Esophagus muscularis mucosa (tissue), 4 donors: Measurements from ENCODE around the gene TBATA. TPM values are rescaled to one million over a fixed set of nuclear protein-coding genes. Genes with fewer than 3 reads are reported as not detected.

Experiments
- DNase-seq: peaks from one replicate; pipeline ENCODE4 v3.0.0-alpha.2; 2017; ENCODE audit errors: extremely low spot score
- H3K27ac ChIP-seq, 4 donors: fragments of 200-600 bp; sonication (generic); replicated peaks in 1 of 4; 1 replicate in 3 of 4; 2 replicates in 1 of 4; pipeline ENCODE4 v1.5.1; 2016 to 2019; ENCODE audit warnings: mild to moderate bottlenecking in 1 of 4
- H3K27me3 ChIP-seq, 4 donors: fragments of 200-600 bp; sonication (generic); one replicate each; pipeline versions ENCODE4 v1.5.1 to v1.6.0; 2016 to 2019
- H3K36me3 ChIP-seq, 4 donors: fragments of 200-600 bp; sonication (generic); one replicate each; pipeline ENCODE4 v1.5.1; 2016 to 2019
- H3K4me1 ChIP-seq, 4 donors: fragments of 200-600 bp; sonication (generic); one replicate each; pipeline ENCODE4 v1.5.1; 2016 to 2019
- H3K4me3 ChIP-seq, 4 donors: fragments of 200-600 bp; sonication (generic); 1 replicate in 2 of 4; 2 replicates in 2 of 4; pipeline ENCODE4 v1.5.1; 2016 to 2019; ENCODE audit warnings: mild to moderate bottlenecking in 4 of 4, moderate library complexity in 1 of 4
- H3K9me3 ChIP-seq, 4 donors: fragments of 200-600 bp; sonication (generic); 1 replicate in 3 of 4; 2 replicates in 1 of 4; pipeline ENCODE4 v1.5.1; 2016 to 2019
- EP300 ChIP-seq: sonication (generic); formaldehyde crosslinking; IDR thresholded peaks from one replicate; pipeline ENCODE4 v1.6.1; 2017; ENCODE audit warnings: antibody characterized with exemption
- POLR2A ChIP-seq: fragments of 450-650 bp; IDR thresholded peaks from one replicate; pipeline ENCODE4 v1.6.1; 2017; ENCODE audit warnings: antibody characterized with exemption, moderate library complexity, mild to moderate bottlenecking, low read depth
- POLR2AphosphoS5 ChIP-seq, 2 donors: sonication (generic); formaldehyde crosslinking; IDR thresholded peaks; one replicate each; pipeline ENCODE4 v1.6.1; 2017; ENCODE audit warnings: antibody characterized with exemption in 2 of 2
- WGBS: methylation state at CpG from one replicate; pipeline ENCODE4 v1.1.5; 2018; 5-methylcytosine and 5-hydroxymethylcytosine counted together
- intact Hi-C: fragments of 100-400 bp; cut with DNase I; formaldehyde crosslinking; loops from one replicate; pipeline ENCODE4 v1.15.1; 2023
- total RNA-seq, 4 donors: library from RNA; depleted of rRNA; stranded (reverse); fragments of >200 nt; gene quantifications; one replicate each; pipeline versions ENCODE4 v1.1.0 to v1.2.1, GENCODE V29; 2016
- TF ChIP-seq, protein P1 (sequence below), 3 experiments: fragments of 200-600 bp in 2 of 3; fragments of 450-650 bp in 1 of 3; sonication (generic) in 2 of 3; IDR thresholded peaks; one replicate each; pipeline ENCODE4 v1.5.1; 2017 to 2019; ENCODE audit warnings: antibody characterized with exemption in 3 of 3, mild to moderate bottlenecking in 2 of 3, moderate library complexity in 1 of 3

Gene TBATA
- total RNA-seq, 4 donors from 2014 or later, result not detected

DNA sequence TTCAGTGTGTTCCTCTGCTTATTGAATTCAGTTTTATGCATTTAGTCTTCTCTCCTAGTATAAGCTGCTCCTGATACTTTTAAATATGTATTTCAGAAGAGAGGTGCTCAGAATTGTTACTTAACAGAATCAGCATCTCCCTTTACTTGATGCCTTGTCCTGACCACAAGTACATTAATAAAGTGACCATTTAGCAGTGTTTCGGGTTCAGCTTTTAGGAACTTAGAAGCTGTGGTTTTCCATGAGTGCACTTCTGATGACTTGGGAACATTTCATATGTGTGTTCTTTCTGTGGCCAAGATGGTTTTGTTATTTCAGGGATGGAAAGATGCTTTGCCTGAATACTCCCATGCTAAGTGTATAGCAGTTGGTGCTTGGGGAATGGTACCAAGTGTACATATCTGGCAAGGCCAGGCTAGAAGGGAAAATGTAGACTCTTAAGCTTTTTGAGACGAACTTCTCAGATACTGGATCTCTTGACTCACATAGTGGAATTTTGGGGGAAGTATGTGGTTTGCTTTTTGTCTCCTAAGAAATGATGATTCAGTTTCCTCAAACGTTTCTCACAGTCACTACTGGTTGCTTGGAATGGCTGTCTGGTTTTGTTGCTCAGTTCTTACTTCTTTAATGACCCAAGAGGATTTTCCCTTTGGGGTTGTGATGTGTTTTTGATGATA lies 47.8 kb upstream of the TBATA start:
- Histone ChIP-seq H3K36me3 (peaks cover 0 to 5% (median 2%) of the 10 kb centered on the region in 4 donors), H3K27me3 (no peaks in the 10 kb centered on the region), H3K4me1 (peaks cover 10 to 47% (median 19%) of the 10 kb centered on the region in 4 donors), H3K9me3 (no peaks in the 10 kb centered on the region), H3K27ac (no peak overlapping the region), H3K4me3 (no peak overlapping the region)
- TF ChIP-seq, protein P1, sequence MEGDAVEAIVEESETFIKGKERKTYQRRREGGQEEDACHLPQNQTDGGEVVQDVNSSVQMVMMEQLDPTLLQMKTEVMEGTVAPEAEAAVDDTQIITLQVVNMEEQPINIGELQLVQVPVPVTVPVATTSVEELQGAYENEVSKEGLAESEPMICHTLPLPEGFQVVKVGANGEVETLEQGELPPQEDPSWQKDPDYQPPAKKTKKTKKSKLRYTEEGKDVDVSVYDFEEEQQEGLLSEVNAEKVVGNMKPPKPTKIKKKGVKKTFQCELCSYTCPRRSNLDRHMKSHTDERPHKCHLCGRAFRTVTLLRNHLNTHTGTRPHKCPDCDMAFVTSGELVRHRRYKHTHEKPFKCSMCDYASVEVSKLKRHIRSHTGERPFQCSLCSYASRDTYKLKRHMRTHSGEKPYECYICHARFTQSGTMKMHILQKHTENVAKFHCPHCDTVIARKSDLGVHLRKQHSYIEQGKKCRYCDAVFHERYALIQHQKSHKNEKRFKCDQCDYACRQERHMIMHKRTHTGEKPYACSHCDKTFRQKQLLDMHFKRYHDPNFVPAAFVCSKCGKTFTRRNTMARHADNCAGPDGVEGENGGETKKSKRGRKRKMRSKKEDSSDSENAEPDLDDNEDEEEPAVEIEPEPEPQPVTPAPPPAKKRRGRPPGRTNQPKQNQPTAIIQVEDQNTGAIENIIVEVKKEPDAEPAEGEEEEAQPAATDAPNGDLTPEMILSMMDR (IDR thresholded peaks at IDR 0.05), result no peak
- TF ChIP-seq POLR2A, result no peak
- TF ChIP-seq POLR2AphosphoS5 (IDR thresholded peaks at IDR 0.05), result no peak
- TF ChIP-seq EP300, result no peak
- 39% methylated on average over 3 of the region's 3 CpGs for WGBS
- DNase-seq, result no peak
- intact Hi-C loops, result no loop called here

DNA sequence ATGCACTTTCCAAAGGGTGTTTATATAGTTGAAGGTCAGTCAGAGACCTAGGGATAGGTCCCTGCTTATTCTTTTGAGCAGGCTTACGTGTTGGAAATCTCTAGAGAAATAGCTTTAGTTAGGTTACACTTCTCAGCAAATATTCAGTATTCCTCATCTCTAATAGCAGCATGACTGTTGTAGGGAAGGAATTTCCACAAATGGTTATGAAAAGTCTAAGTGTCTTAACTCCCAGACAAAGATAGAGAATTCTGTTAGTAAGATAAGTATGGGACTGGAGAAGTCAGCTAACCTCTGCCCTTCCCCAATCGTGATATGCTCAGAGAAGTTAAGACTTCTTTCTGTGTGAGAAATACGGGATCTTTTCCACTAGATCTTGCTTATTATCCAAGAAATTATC lies 47.0 kb upstream of the TBATA start:
- no peak for TF ChIP-seq EP300
- TF ChIP-seq POLR2A, result no peak
- TF ChIP-seq, protein P1 (IDR thresholded peaks at IDR 0.05), result no peak
- no peak for TF ChIP-seq POLR2AphosphoS5 (IDR thresholded peaks at IDR 0.05)
- Histone ChIP-seq H3K9me3 (no peaks in the 10 kb centered on the region), H3K27me3 (no peaks in the 10 kb centered on the region), H3K4me3 (no peak overlapping the region), H3K36me3 (peaks cover 0 to 5% (median 0%) of the 10 kb centered on the region in 4 donors), H3K4me1 (peaks cover 10 to 47% (median 19%) of the 10 kb centered on the region in 4 donors), H3K27ac (no peak overlapping the region)
- WGBS, result 77% methylated on average over 3 of the region's 3 CpGs
- intact Hi-C loops, result no loop called here
- DNase-seq, result no peak

DNA sequence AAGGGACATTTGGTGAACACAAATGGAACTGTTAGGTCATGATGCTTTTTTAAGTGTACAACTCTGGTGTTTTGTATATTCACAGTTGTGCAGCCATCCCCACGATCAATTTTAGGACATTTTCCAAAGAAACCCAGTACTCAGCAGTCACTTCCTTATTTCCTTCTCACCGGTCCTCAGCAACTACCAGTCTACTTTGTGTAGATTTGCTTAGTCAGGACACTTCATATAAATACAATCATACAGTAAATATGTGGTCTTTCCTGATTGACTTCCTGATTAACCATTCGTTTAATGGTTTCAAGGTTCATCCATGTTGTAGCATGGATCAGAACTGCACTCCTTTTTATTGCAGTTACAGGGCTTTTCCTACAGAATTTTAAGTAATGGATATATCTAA lies 45.0 kb upstream of the TBATA start:
- no peak for DNase-seq
- no peaks in the 10 kb centered on the region for H3K27me3 ChIP-seq
- TF ChIP-seq EP300 (no peak), POLR2A (no peak), POLR2AphosphoS5 (IDR thresholded peaks at IDR 0.05) (no peak)
- TF ChIP-seq, protein P1 (IDR thresholded peaks at IDR 0.05), result no peak
- peaks cover 0 to 11% (median 5%) of the 10 kb centered on the region in 4 donors for H3K36me3 ChIP-seq
- WGBS, result 60% methylated on average over 3 of the region's 3 CpGs
- peaks cover 10 to 41% (median 14%) of the 10 kb centered on the region in 4 donors for H3K4me1 ChIP-seq
- H3K9me3 ChIP-seq, result no peaks in the 10 kb centered on the region
- H3K27ac ChIP-seq, result no peak overlapping the region
- no peak overlapping the region for H3K4me3 ChIP-seq
- intact Hi-C loops, result no loop called here

DNA sequence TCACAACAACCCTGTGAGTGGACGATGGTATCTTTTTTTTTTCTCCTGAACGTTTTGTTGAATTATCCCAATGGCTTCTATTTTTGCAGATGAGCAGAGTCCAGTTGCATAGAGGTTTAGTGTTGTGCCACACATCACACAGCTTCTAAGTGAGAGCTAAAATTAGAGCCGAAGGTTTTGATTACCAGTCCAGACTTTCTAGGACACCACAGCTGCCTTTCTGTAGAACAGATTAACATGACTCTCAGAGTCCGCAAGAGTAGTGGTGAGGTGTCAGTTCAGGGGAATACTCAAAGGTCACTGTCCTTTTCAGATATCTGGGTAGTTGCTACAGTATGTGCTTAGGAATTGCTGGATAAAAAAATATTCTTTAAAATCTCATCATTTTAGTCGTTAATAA lies 44.4 kb upstream of the TBATA start:
- no peaks in the 10 kb centered on the region for H3K27me3 ChIP-seq
- intact Hi-C loops, result no loop called here
- peaks cover 0 to 14% (median 5%) of the 10 kb centered on the region in 4 donors for H3K36me3 ChIP-seq
- H3K9me3 ChIP-seq, result no peaks in the 10 kb centered on the region
- TF ChIP-seq POLR2A (no peak), EP300 (no peak), POLR2AphosphoS5 (IDR thresholded peaks at IDR 0.05) (no peak)
- TF ChIP-seq, protein P1 (IDR thresholded peaks at IDR 0.05), result no peak
- no peak overlapping the region for H3K4me3 ChIP-seq
- no peak overlapping the region for H3K27ac ChIP-seq
- no peak for DNase-seq
- WGBS, result 58% methylated on average over 5 of the region's 5 CpGs
- H3K4me1 ChIP-seq, result peaks cover 5 to 38% (median 14%) of the 10 kb centered on the region in 4 donors
